ENCODE results near the gene CCDC47. TPM values are rescaled to one million over a fixed set of nuclear protein-coding genes. Genes with fewer than 3 reads are reported as not detected.

The CCDC47 gene
- polyA plus RNA-seq, 1 donor (not counting 4 experiments of a cell fraction or from before 2014, with no cell fraction given), result 86.4 TPM

DNA sequence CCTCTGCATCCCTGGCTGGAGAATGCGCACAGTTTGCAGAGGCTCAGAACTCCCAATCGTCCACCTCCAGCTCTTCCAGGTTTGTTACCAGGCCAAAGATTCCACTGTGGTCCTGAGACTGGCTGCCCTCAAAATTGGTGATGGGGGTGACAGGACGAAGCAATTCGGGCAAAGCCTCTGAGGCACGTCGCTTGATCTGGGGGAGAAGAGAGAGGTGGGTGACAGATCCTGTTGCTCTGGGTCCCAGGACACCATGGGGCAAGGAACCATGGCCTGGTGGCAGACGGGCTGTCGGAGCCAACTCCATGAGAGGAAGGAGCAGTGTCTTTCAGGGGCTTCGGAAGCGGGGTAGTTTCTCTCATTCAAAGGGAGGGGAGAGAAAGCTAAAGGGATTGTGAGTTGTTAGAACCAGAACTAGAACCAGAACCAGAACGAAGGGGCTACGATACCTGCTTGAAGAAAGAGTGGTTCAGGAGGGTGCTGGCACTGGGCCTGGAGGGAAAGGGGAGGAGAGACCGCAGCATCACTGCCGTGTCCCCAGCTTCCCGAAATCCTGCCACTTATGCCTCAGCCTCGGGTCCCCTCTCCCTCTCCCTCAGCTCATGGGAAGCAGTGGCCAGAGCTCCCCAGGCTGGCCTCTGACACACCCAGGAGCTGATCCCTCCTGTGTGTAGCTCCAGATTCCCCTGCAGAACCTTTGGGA is 69.7 kb downstream of the CCDC47 start:
- no peak overlapping the region for H3K9ac ChIP-seq (ENCODE audit: control insufficient read depth, extremely low read depth, insufficient read depth, low read length)
- H3K27me3 ChIP-seq (ENCODE audit: control insufficient read depth, extremely low read depth, insufficient read depth, low read length), result no peaks in the 10 kb centered on the region
- no peaks in the 10 kb centered on the region for H3K4me1 ChIP-seq (ENCODE audit: control insufficient read depth, extremely low read depth, insufficient read depth, low read length)
- no peaks in the 10 kb centered on the region for H3K9me3 ChIP-seq (ENCODE audit: control insufficient read depth, low read depth, low read length)
- H3K4me3 ChIP-seq (ENCODE audit: control insufficient read depth in 2 of 3, extremely low read depth in 1 of 3, insufficient read depth in 2 of 3, low read depth in 1 of 3, low read length in 3 of 3), result no peak overlapping the region
- TF ChIP-seq EZH2 (IDR thresholded peaks at IDR 0.05; ENCODE audit: low read length) (no peak), CTCF (optimal IDR thresholded peaks at IDR 0.05 in 1 of 3, IDR thresholded peaks at IDR 0.05 in 1 of 3, conservative IDR thresholded peaks at IDR 0.05 in 1 of 3; ENCODE audit: extremely low read depth in 1 of 3, insufficient read depth in 2 of 3, low read length in 3 of 3) (no peak)
- no peak overlapping the region for H3K27ac ChIP-seq (ENCODE audit: control insufficient read depth, insufficient read depth, low read length)
- peaks cover 0 to 16% of the 10 kb centered on the region in 2 experiments for H3K36me3 ChIP-seq (ENCODE audit: control insufficient read depth in 2 of 2, extremely low read depth in 1 of 2, insufficient read depth in 2 of 2, low read length in 2 of 2)
- no peak for FAIRE-seq
- no peaks in the 10 kb centered on the region for H3K79me2 ChIP-seq (ENCODE audit: control insufficient read depth, insufficient read depth, low read length)
- no peak overlapping the region for H2AFZ ChIP-seq (ENCODE audit: control insufficient read depth, low read length)
- dilution Hi-C loops (cut with MboI; ENCODE audit: extremely low pct_ligation_motif_present, low sequenced_read_pairs), result no loop called here
- H4K20me1 ChIP-seq (ENCODE audit: control insufficient read depth, extremely low read depth, insufficient read depth, low read length), result no peaks in the 10 kb centered on the region
- no peaks in the 10 kb centered on the region for H3K9me1 ChIP-seq (ENCODE audit: control insufficient read depth, extremely low read depth, insufficient read depth, low read length)
- no peak overlapping the region for H3K4me2 ChIP-seq (ENCODE audit: control insufficient read depth, extremely low read depth, insufficient read depth, low read depth, low read length)
- no peak for DNase-seq (ENCODE audit: low read depth, low spot score)

GRCh38 chr17:63703029-63703428 is 70.4 kb downstream of the CCDC47 start:
- Histone ChIP-seq H3K9me3 (ENCODE audit: control insufficient read depth, low read depth, low read length) (no peaks in the 10 kb centered on the region), H3K9me1 (ENCODE audit: control insufficient read depth, extremely low read depth, insufficient read depth, low read length) (no peaks in the 10 kb centered on the region), H3K36me3 (ENCODE audit: control insufficient read depth in 2 of 2, extremely low read depth in 1 of 2, insufficient read depth in 2 of 2, low read length in 2 of 2) (peaks cover 0 to 15% of the 10 kb centered on the region in 2 experiments), H3K4me3 (ENCODE audit: control insufficient read depth in 2 of 3, extremely low read depth in 1 of 3, insufficient read depth in 2 of 3, low read depth in 1 of 3, low read length in 3 of 3) (no peak overlapping the region), H4K20me1 (ENCODE audit: control insufficient read depth, extremely low read depth, insufficient read depth, low read length) (no peaks in the 10 kb centered on the region), H3K4me2 (ENCODE audit: control insufficient read depth, extremely low read depth, insufficient read depth, low read depth, low read length) (no peak overlapping the region), H3K27ac (ENCODE audit: control insufficient read depth, insufficient read depth, low read length) (no peak overlapping the region), H3K4me1 (ENCODE audit: control insufficient read depth, extremely low read depth, insufficient read depth, low read length) (no peaks in the 10 kb centered on the region), H3K9ac (ENCODE audit: control insufficient read depth, extremely low read depth, insufficient read depth, low read length) (no peak overlapping the region), H3K79me2 (ENCODE audit: control insufficient read depth, insufficient read depth, low read length) (no peaks in the 10 kb centered on the region), H3K27me3 (ENCODE audit: control insufficient read depth, extremely low read depth, insufficient read depth, low read length) (no peaks in the 10 kb centered on the region), H2AFZ (ENCODE audit: control insufficient read depth, low read length) (no peak overlapping the region)
- DNase-seq (ENCODE audit: low read depth, low spot score) (no peak), FAIRE-seq (no peak)
- TF ChIP-seq CTCF (optimal IDR thresholded peaks at IDR 0.05 in 1 of 3, IDR thresholded peaks at IDR 0.05 in 1 of 3, conservative IDR thresholded peaks at IDR 0.05 in 1 of 3; ENCODE audit: extremely low read depth in 1 of 3, insufficient read depth in 2 of 3, low read length in 3 of 3), result no peak
- TF ChIP-seq EZH2 (IDR thresholded peaks at IDR 0.05; ENCODE audit: low read length), result no peak
- dilution Hi-C loops (cut with MboI; ENCODE audit: extremely low pct_ligation_motif_present, low sequenced_read_pairs), result no loop called here
